Measurements from ENCODE around the gene EXOC3L2. TPM values are rescaled to one million over a fixed set of nuclear protein-coding genes. Genes with fewer than 3 reads are reported as not detected.

EXOC3L2 gene
- total and polyA plus RNA-seq, 10 of the 15 experiments (the other 5 are each of a cell fraction or from before 2014, with no cell fraction given), result not detected

DNA sequence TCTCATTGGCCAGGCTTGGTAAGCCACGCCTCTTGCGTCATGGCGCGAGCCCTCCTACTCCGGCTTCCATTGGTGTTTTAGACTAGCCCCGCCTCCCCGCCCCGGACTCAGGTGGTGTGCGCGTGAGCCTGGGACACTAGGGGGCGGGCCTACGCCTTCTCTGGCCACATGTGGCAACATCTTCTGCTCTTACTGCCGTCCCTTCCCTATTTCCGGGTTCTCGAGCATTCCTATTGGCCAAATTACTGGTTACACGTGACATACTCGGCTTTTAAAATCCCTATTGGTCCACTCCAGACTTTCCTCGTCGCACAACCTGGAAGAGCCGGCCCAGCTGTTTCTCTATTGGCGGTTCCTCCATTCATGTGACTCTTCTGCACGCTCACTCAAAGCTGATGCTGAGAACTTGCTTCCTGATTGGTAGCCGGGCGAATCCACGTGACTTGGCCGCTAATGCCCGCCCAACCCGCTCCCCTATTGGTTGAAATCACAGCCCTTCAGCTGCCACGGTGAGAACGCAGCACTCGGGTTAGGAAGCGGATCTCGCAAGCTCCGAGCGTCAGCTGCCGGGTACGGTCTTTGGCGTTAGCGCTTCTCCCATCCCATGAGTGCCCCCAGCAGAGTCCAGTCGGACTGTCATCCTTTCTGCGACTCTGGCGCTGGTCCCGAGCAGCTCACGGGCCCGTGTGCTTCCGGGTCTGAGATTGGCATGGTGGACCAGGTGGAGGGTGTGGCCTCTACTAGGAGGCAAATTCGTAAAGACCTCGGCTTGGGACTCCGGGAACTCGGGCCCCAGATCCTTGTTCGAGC is 66.7 kb downstream of the EXOC3L2 start, which contains the start of gene BLOC1S3 (continued):
- TF ChIP-seq JUNB (IDR thresholded peaks at IDR 0.05) (no peak), IRF4 (IDR thresholded peaks at IDR 0.05; ENCODE audit: low read depth, low read length) (no peak), FOXM1 (IDR thresholded peaks at IDR 0.05; ENCODE audit: low read depth, low read length) (no peak), ZNF24 (IDR thresholded peaks at IDR 0.05) (no peak), NFIC (IDR thresholded peaks at IDR 0.05; ENCODE audit: low read depth, low read length) (no peak), RBBP5 (conservative IDR thresholded peaks at IDR 0.05) (no peak), CBX3 (IDR thresholded peaks at IDR 0.05; ENCODE audit: borderline replicate concordance, low read depth) (no peak), ZNF592 (IDR thresholded peaks at IDR 0.05) (no peak), FOXK2 (IDR thresholded peaks at IDR 0.05) (peak; percentile 92), ZNF622 (IDR thresholded peaks at IDR 0.05) (no peak), ATF2 (IDR thresholded peaks at IDR 0.05; ENCODE audit: low read length) (no peak), RCOR1 (conservative IDR thresholded peaks at IDR 0.05; ENCODE audit: low read depth, low read length) (no peak), SREBF2 (IDR thresholded peaks at IDR 0.05; ENCODE audit: low read length) (no peak), SIX5 (IDR thresholded peaks at IDR 0.05; ENCODE audit: low read depth, low read length, severe bottlenecking) (peak; percentile 24), ZBED1 (IDR thresholded peaks at IDR 0.05; ENCODE audit: borderline replicate concordance) (no peak), RUNX3 (IDR thresholded peaks at IDR 0.05; ENCODE audit: low read length) (no peak; the same call in 1 of the 2 replicates), RELA (IDR thresholded peaks at IDR 0.05; ENCODE audit: borderline replicate concordance, partially characterized antibody) (no peak), EZH2 (IDR thresholded peaks at IDR 0.05; ENCODE audit: borderline replicate concordance, control insufficient read depth, low read depth, low read length) (no peak), WRNIP1 (IDR thresholded peaks at IDR 0.05; ENCODE audit: borderline replicate concordance, low read depth, low read length) (no peak), STAT3 (IDR thresholded peaks at IDR 0.05; ENCODE audit: low read depth, low read length) (no peak), POLR2A (IDR thresholded peaks at IDR 0.05; ENCODE audit: low read depth, low read length) (peak; percentile 83), CREB1 (IDR thresholded peaks at IDR 0.05; ENCODE audit: low read depth) (peak; percentile 96), NFYB (IDR thresholded peaks at IDR 0.05; ENCODE audit: insufficient read depth, low read depth, low read length) (peak; percentile 82)
- TF ChIP-seq, protein P1, sequence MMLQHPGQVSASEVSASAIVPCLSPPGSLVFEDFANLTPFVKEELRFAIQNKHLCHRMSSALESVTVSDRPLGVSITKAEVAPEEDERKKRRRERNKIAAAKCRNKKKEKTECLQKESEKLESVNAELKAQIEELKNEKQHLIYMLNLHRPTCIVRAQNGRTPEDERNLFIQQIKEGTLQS (IDR thresholded peaks at IDR 0.05; ENCODE audit: borderline replicate concordance, extremely low read depth, low read depth, low read length), result no peak; the same call in 1 of the 2 replicates
- TF ChIP-seq, protein P2, sequence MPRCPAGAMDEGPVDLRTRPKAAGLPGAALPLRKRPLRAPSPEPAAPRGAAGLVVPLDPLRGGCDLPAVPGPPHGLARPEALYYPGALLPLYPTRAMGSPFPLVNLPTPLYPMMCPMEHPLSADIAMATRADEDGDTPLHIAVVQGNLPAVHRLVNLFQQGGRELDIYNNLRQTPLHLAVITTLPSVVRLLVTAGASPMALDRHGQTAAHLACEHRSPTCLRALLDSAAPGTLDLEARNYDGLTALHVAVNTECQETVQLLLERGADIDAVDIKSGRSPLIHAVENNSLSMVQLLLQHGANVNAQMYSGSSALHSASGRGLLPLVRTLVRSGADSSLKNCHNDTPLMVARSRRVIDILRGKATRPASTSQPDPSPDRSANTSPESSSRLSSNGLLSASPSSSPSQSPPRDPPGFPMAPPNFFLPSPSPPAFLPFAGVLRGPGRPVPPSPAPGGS (IDR thresholded peaks at IDR 0.05; ENCODE audit: borderline replicate concordance, insufficient read depth, low read depth, low read length, poor library complexity, severe bottlenecking), result no peak

All from GM12878 (cell line).